Ishikawa (cell line): ENCODE data around the gene MAFB.

Experiments used
- CEBPB ChIP-seq: IDR thresholded peaks from 2 replicates; pipeline ENCODE4 v1.6.1; 2012
- CREB1 ChIP-seq: IDR thresholded peaks from 2 replicates; pipeline ENCODE4 v1.6.1; 2012; ENCODE audit warnings: low read depth
- EGR1 ChIP-seq: IDR thresholded peaks from 2 replicates; pipeline ENCODE4 v1.6.1; 2012
- EP300 ChIP-seq: IDR thresholded peaks from 2 replicates; pipeline ENCODE4 v1.6.1; 2012; ENCODE audit warnings: borderline replicate concordance
- FOXM1 ChIP-seq: IDR thresholded peaks from 2 replicates; pipeline ENCODE4 v1.6.1; 2012; ENCODE audit warnings: low read depth, borderline replicate concordance
- NFIC ChIP-seq: IDR thresholded peaks from 2 replicates; pipeline ENCODE4 v1.6.1; 2012
- RAD21 ChIP-seq: IDR thresholded peaks from 2 replicates; pipeline ENCODE4 v1.6.1; 2012; ENCODE audit warnings: low read depth
- TAF1 ChIP-seq: IDR thresholded peaks from 2 replicates; pipeline ENCODE4 v1.6.1; 2012; ENCODE audit warnings: low read depth, mild to moderate bottlenecking
- TCF12 ChIP-seq: IDR thresholded peaks from 2 replicates; pipeline ENCODE4 v1.6.1; 2012; ENCODE audit warnings: low read depth
- TEAD4 ChIP-seq: IDR thresholded peaks from 2 replicates; pipeline ENCODE4 v1.6.1; 2012
- YY1 ChIP-seq: IDR thresholded peaks from 2 replicates; pipeline ENCODE4 v1.6.1; 2012; ENCODE audit warnings: low read depth
- ZBTB7A ChIP-seq: IDR thresholded peaks from 2 replicates; pipeline ENCODE4 v1.6.1; 2012; ENCODE audit warnings: low read depth
- TF ChIP-seq, protein P1 (sequence below): IDR thresholded peaks from 2 replicates; pipeline ENCODE4 v1.6.1; 2012
- TF ChIP-seq, protein P2 (sequence below): IDR thresholded peaks from 2 replicates; pipeline ENCODE4 v1.6.1; 2012; ENCODE audit warnings: low read depth, mild to moderate bottlenecking
- TF ChIP-seq, protein P3 (sequence below): IDR thresholded peaks from 2 replicates; pipeline ENCODE4 v1.6.1; 2012

MAFB gene

DNA sequence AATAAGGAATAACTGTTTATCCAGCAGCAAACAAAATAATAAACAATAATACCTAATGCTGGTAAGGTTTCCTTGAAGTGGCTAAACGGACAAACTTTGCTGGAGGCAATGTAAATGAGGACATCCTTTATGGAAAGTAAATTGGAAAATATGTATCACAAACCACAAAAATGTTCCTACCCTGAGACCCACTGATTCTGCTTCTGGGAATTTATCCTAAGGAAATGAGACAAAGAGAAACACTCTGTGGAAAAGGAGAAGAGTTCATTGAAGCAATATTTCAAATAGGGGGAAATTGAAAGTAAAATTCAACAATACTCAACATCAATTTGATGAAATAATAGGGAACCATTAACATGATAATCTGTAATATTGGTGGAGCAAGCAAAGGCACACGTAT, 37.9 kb downstream of the MAFB start:
- TF ChIP-seq EGR1: no peak
- TF ChIP-seq CREB1: no peak
- TF ChIP-seq TEAD4: no peak
- TF ChIP-seq ZBTB7A: no peak
- no peak for TF ChIP-seq CEBPB
- TF ChIP-seq, protein P1, sequence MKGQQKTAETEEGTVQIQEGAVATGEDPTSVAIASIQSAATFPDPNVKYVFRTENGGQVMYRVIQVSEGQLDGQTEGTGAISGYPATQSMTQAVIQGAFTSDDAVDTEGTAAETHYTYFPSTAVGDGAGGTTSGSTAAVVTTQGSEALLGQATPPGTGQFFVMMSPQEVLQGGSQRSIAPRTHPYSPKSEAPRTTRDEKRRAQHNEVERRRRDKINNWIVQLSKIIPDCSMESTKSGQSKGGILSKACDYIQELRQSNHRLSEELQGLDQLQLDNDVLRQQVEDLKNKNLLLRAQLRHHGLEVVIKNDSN: no peak
- no peak for TF ChIP-seq FOXM1
- TF ChIP-seq YY1: no peak
- no peak for TF ChIP-seq RAD21
- no peak for TF ChIP-seq TCF12
- TF ChIP-seq, protein P2, sequence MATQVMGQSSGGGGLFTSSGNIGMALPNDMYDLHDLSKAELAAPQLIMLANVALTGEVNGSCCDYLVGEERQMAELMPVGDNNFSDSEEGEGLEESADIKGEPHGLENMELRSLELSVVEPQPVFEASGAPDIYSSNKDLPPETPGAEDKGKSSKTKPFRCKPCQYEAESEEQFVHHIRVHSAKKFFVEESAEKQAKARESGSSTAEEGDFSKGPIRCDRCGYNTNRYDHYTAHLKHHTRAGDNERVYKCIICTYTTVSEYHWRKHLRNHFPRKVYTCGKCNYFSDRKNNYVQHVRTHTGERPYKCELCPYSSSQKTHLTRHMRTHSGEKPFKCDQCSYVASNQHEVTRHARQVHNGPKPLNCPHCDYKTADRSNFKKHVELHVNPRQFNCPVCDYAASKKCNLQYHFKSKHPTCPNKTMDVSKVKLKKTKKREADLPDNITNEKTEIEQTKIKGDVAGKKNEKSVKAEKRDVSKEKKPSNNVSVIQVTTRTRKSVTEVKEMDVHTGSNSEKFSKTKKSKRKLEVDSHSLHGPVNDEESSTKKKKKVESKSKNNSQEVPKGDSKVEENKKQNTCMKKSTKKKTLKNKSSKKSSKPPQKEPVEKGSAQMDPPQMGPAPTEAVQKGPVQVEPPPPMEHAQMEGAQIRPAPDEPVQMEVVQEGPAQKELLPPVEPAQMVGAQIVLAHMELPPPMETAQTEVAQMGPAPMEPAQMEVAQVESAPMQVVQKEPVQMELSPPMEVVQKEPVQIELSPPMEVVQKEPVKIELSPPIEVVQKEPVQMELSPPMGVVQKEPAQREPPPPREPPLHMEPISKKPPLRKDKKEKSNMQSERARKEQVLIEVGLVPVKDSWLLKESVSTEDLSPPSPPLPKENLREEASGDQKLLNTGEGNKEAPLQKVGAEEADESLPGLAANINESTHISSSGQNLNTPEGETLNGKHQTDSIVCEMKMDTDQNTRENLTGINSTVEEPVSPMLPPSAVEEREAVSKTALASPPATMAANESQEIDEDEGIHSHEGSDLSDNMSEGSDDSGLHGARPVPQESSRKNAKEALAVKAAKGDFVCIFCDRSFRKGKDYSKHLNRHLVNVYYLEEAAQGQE: no peak
- no peak for TF ChIP-seq NFIC
- no peak for TF ChIP-seq EP300
- TF ChIP-seq, protein P3, sequence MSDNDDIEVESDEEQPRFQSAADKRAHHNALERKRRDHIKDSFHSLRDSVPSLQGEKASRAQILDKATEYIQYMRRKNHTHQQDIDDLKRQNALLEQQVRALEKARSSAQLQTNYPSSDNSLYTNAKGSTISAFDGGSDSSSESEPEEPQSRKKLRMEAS: no peak
- TF ChIP-seq TAF1: no peak

DNA sequence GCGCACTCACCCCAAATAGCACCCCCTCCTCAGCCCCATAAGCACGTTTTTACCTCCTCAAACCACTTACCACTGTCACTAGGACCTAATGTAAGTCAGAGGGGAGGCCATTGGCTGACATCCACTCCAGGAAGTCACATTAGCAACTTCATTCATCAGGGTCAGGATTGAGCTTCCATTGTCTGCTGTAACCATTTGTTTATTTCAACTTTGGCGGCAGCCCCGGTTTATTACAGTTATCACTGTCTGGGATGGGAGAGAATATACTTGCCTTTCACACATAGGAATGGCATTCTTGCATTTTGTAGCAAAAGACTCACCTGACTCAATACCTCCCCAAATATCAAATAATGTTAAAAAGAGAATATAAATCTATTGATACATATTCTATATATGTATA, 38.3 kb downstream of the MAFB start:
- TF ChIP-seq CEBPB (no peak), TCF12 (no peak), TAF1 (no peak), FOXM1 (no peak), RAD21 (no peak), TEAD4 (no peak), YY1 (no peak), EP300 (no peak), EGR1 (no peak), CREB1 (no peak), NFIC (no peak), ZBTB7A (no peak)
- TF ChIP-seq, protein P3: no peak
- TF ChIP-seq, protein P2: no peak
- TF ChIP-seq, protein P1: no peak

DNA sequence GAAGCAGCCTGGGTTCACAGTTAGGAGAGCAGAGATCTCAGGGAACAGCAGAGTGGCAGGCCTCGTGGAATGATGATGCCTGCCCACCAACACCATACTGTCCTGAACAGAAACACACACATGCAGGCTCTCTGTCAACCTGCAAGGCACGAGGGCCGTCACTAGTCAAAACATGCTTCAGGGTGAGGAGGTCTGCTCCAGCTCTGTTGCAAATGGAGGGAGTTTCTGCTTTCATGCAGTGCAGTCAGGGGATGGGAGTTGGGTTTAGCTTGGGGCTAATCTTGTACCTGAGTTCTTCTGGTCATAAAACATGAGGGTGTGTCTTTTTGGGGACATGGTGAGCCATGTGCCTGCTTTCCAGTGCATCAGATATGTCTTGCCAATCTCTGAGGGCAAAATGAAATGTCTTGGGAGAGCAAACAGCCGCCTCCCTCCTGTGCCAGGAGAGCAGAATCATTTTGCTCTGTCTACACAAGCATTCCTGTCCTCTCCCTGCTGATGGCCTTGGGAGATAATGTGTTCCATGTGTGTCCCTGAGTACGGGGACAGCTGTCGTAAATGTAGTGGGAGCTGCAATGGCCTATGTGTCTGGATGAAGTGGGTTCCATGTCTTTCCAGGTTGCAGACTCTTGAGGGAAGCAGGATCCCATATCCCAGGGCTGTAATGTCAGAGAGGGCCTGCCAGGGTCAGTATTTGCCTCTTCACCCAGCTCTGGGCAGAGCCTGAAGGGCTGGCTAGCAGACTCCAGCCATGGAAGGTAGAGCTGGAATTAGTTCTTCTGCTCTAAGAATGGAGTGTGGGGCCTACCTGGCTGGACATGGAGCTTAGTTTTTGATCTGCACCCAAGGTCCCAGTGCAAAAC, 40.6 kb downstream of the MAFB start:
- TF ChIP-seq NFIC (no peak), FOXM1 (no peak), ZBTB7A (no peak), CEBPB (no peak), TCF12 (no peak), EP300 (no peak), RAD21 (no peak), EGR1 (no peak), TAF1 (no peak), YY1 (no peak)
- TF ChIP-seq, protein P2: no peak

DNA sequence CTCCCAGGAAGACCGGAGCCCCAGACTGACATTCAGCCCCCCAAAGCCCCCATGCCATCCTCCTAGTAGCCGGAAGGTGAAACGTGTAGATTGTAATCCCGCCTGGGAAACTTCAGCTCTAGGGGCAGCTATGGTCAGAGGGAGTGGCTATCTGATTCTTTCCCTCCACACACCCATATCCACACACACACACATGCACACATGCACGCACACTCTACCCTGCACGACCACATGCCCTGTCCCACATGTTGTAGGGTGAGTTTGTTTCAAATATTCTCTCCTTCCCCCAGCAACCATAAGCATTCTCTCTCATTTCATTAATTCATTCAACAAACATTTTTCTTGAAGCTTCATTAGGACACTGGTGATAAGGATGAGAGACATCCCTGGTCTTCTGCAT, 42.2 kb downstream of the MAFB start:
- no peak for TF ChIP-seq RAD21
- no peak for TF ChIP-seq TCF12
- no peak for TF ChIP-seq CEBPB
- TF ChIP-seq FOXM1: no peak
- no peak for TF ChIP-seq TEAD4
